ENCODE measurements around the gene DAD1. TPM values are rescaled to one million over a fixed set of nuclear protein-coding genes. Genes with fewer than 3 reads are reported as not detected.

DAD1 gene
- total and polyA plus RNA-seq, 2 of the 8 experiments (the other 6 are each of a cell fraction or from before 2014, with no cell fraction given) = 131 to 440 TPM

- no peak overlapping the region for H2AFZ ChIP-seq (ENCODE audit: low read length)
- H3K4ac ChIP-seq (replicated peaks; ENCODE audit: insufficient read length, low read depth, low read length) = no peak overlapping the region
- H2BK20ac ChIP-seq (ENCODE audit: low read length) = no peak overlapping the region
- H3K9ac ChIP-seq (replicated peaks in 1 of 4; ENCODE audit: extremely low read depth in 1 of 4, low read depth in 3 of 4, low read length in 3 of 4) = no peak overlapping the region
- H3K56ac ChIP-seq (replicated peaks; ENCODE audit: insufficient read length, low read depth, low read length) = no peak overlapping the region
- 80% methylated on average over 5 of the region's 6 CpGs; no CpG with 5 or more reads in 1 of the 2 experiments for WGBS, 2 experiments (ENCODE audit: extremely low coverage in 1 of 2, insufficient coverage in 1 of 2, insufficient read length in 1 of 2, insufficient replicate concordance in 2 of 2, low coverage in 1 of 2, low lambda C conversion rate in 2 of 2, missing lambda C conversion rate in 1 of 2)
- no peak overlapping the region for H2BK12ac ChIP-seq (ENCODE audit: low read depth, low read length)
- H3K23me2 ChIP-seq (ENCODE audit: low read depth, low read length) = no peaks in the 10 kb centered on the region
- TF ChIP-seq RAD21 (IDR thresholded peaks at IDR 0.05 in 1 of 2, conservative IDR thresholded peaks at IDR 0.05 in 1 of 2; ENCODE audit: low read depth in 2 of 2, low read length in 2 of 2) = no peak
- TF ChIP-seq CHD1 (IDR thresholded peaks at IDR 0.05; ENCODE audit: low read depth, low read length) = no peak
- TF ChIP-seq SIX5 (IDR thresholded peaks at IDR 0.05; ENCODE audit: low read depth, low read length) = no peak
- no peak for TF ChIP-seq ZNF274 (IDR thresholded peaks at IDR 0.05; ENCODE audit: borderline replicate concordance, extremely low read depth, low read length)
- no peak for TF ChIP-seq SP4 (IDR thresholded peaks at IDR 0.05; ENCODE audit: low read length)
- TF ChIP-seq TCF12 (IDR thresholded peaks at IDR 0.05; ENCODE audit: low read depth, low read length) = no peak
- TF ChIP-seq GABPA (IDR thresholded peaks at IDR 0.05; ENCODE audit: borderline replicate concordance, insufficient read depth, low read length) = no peak
- TF ChIP-seq RFX5 (IDR thresholded peaks at IDR 0.05; ENCODE audit: borderline replicate concordance, low read depth, low read length) = no peak
- TF ChIP-seq EGR1 (IDR thresholded peaks at IDR 0.05; ENCODE audit: borderline replicate concordance, low read depth, low read length) = no peak
- TF ChIP-seq JUN (IDR thresholded peaks at IDR 0.05; ENCODE audit: low read depth, low read length) = no peak
- no peak for TF ChIP-seq SRF (IDR thresholded peaks at IDR 0.05; ENCODE audit: low read depth, low read length)
- TF ChIP-seq EP300 (IDR thresholded peaks at IDR 0.05; ENCODE audit: borderline replicate concordance in 1 of 2, low read depth in 2 of 2, low read length in 2 of 2) = no peak
- no peak for TF ChIP-seq TEAD4 (IDR thresholded peaks at IDR 0.05; ENCODE audit: low read depth, low read length)
- H4K91ac ChIP-seq (replicated peaks; ENCODE audit: insufficient read length, low read length) = no peak overlapping the region
- H3K79me1 ChIP-seq (ENCODE audit: low read depth, low read length) = no peaks in the 10 kb centered on the region
- H4K8ac ChIP-seq (ENCODE audit: extremely low read depth, insufficient read depth, low read length) = no peak overlapping the region
- H4K20me1 ChIP-seq (replicated peaks in 1 of 2; ENCODE audit: control insufficient read depth in 1 of 2, insufficient read depth in 2 of 2, low read length in 2 of 2) = no peaks in the 10 kb centered on the region
- no peak overlapping the region for H2AK5ac ChIP-seq (ENCODE audit: low read depth, low read length)
- no peak overlapping the region for H2BK15ac ChIP-seq (ENCODE audit: low read length)
- no peak overlapping the region for H2BK5ac ChIP-seq (ENCODE audit: low read depth, low read length)
- H3K79me2 ChIP-seq (ENCODE audit: control insufficient read depth in 1 of 2, insufficient read depth in 2 of 2, low read length in 2 of 2) = peaks cover 0 to 14% of the 10 kb centered on the region in 2 experiments; a peak in 1 of 4 replicates
- no peak overlapping the region for H4K5ac ChIP-seq (ENCODE audit: insufficient read length, low read depth, low read length)
- DNase-seq (ENCODE audit: low read depth in 1 of 2, low spot score in 2 of 2) (no peak), FAIRE-seq (no peak)
- H3K27me3 ChIP-seq (replicated peaks in 1 of 4; ENCODE audit: control insufficient read depth in 3 of 4, extremely low read depth in 1 of 4, insufficient read depth in 3 of 4, low read length in 3 of 4) = no peaks in the 10 kb centered on the region
- H3K4me1 ChIP-seq (replicated peaks in 1 of 4; ENCODE audit: control insufficient read depth in 3 of 4, insufficient read depth in 4 of 4, low read length in 3 of 4) = peaks cover 0 to 5% (median 1%) of the 10 kb centered on the region in 4 experiments; a peak in 3 of 7 replicates
- POLR2A ChIA-PET (ENCODE audit: partially characterized antibody) = interaction anchor here (1.2 to 1.7 kb wide), 4 partner anchors 10 to 83 kb away, joined by 3 to 13 read pairs (median 3); no protein-coding TSS in a partner anchor
- no peak overlapping the region for H3K27ac ChIP-seq (ENCODE audit: low read depth, low read length)
- no peak overlapping the region for H3K23ac ChIP-seq (ENCODE audit: insufficient read length)
- CTCF ChIA-PET (ENCODE audit: partially characterized antibody) = interaction anchor here (0.6 to 5.8 kb wide), 53 partner anchors 9 to 465 kb away, joined by 3 to 78 read pairs (median 8); partner anchors contain the start of genes ABHD4, DAD1, MMP14 and OR6J1
- H3K36me3 ChIP-seq (ENCODE audit: control insufficient read depth in 2 of 4, insufficient read depth in 4 of 4, low read length in 3 of 4) = peaks cover 5 to 35% (median 15%) of the 10 kb centered on the region in 4 experiments
- no peak overlapping the region for H3K18ac ChIP-seq (ENCODE audit: extremely low read depth, low read length)
- no peak overlapping the region for H2BK120ac ChIP-seq (replicated peaks; ENCODE audit: low read depth, low read length)
- H3K9me3 ChIP-seq (ENCODE audit: insufficient read depth in 2 of 2, low read depth in 1 of 2, low read length in 1 of 2) = no peaks in the 10 kb centered on the region
- no peak overlapping the region for H3K4me3 ChIP-seq (ENCODE audit: extremely low read depth in 1 of 4, insufficient read depth in 2 of 4, low read depth in 3 of 4, low read length in 4 of 4)
- no peak overlapping the region for H3K14ac ChIP-seq (ENCODE audit: insufficient read length)
- no peak overlapping the region for H3K4me2 ChIP-seq (ENCODE audit: insufficient read depth in 1 of 2, low read depth in 2 of 2, low read length in 2 of 2)
Measured at GRCh38 chr14:22569106-22569736, 19.8 kb downstream of the DAD1 start.
